PC-9 (cell line): ENCODE data around the gene DCAF4L1.

ENCODE experiments used
- EZH2 ChIP-seq: fragments of 200-600 bp; sonication (generic); IDR thresholded peaks from 2 replicates; pipeline ENCODE4 v1.8.0; 2017; ENCODE audit warnings: antibody characterized with exemption, low read depth
- TF ChIP-seq, protein P1 (sequence below): fragments of 200-600 bp; sonication (generic); conservative IDR thresholded peaks from 2 replicates; pipeline ENCODE4 v1.6.1; 2017; ENCODE audit warnings: mixed run types, antibody characterized with exemption, mild to moderate bottlenecking, moderate library complexity

DNA sequence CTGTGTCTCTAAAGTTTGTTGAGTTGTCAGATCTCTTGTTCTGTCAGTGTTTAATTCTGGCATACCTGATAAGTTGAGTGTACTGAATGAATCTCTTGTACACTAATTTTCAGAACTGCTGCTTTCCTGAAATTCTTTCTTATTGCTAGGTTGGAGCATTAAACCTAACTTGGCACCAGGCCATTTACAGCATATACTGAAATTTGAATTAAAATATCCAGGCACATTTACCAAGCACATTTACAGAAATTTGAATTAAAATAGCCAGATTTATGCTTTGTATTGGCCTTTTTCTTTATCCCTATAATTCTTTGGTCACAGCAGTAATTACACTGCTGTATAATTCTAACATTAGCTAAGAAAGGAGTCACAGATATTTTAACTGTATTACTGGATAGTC is 37.5 kb upstream of the DCAF4L1 start:
- TF ChIP-seq, protein P1, sequence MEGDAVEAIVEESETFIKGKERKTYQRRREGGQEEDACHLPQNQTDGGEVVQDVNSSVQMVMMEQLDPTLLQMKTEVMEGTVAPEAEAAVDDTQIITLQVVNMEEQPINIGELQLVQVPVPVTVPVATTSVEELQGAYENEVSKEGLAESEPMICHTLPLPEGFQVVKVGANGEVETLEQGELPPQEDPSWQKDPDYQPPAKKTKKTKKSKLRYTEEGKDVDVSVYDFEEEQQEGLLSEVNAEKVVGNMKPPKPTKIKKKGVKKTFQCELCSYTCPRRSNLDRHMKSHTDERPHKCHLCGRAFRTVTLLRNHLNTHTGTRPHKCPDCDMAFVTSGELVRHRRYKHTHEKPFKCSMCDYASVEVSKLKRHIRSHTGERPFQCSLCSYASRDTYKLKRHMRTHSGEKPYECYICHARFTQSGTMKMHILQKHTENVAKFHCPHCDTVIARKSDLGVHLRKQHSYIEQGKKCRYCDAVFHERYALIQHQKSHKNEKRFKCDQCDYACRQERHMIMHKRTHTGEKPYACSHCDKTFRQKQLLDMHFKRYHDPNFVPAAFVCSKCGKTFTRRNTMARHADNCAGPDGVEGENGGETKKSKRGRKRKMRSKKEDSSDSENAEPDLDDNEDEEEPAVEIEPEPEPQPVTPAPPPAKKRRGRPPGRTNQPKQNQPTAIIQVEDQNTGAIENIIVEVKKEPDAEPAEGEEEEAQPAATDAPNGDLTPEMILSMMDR, result no peak
- TF ChIP-seq EZH2, result no peak
